ENCODE data around the gene DCX.
"Not testable (repeated sequence)": the region's sequence is repeated elsewhere in the genome, so short reads cannot be mapped to it uniquely, and the experiment has no call there.

DCX gene

GRCh38 chrX:111365770-111366325 lies 46.1 kb downstream of the DCX start:
- Histone ChIP-seq H3K4me3 (ENCODE audit: low read length) (no peak overlapping the region), H3K9me3 (replicated peaks; ENCODE audit: low read length) (no peaks in the 10 kb centered on the region), H3K4me2 (ENCODE audit: low read length) (no peak overlapping the region), H3K27me3 (ENCODE audit: control insufficient read depth, insufficient read depth, low read length) (peaks cover 31% of the 10 kb centered on the region), H3K9ac (ENCODE audit: low read depth, low read length) (no peak overlapping the region), H3K36me3 (ENCODE audit: insufficient read depth, low read length) (no peaks in the 10 kb centered on the region), H3K4me1 (ENCODE audit: control insufficient read depth, insufficient read depth, low read length) (no peaks in the 10 kb centered on the region)

- Histone ChIP-seq H3K9ac (ENCODE audit: low read depth, low read length) (no peak overlapping the region), H3K27me3 (ENCODE audit: control insufficient read depth, insufficient read depth, low read length) (peaks cover 29% of the 10 kb centered on the region), H3K4me2 (ENCODE audit: low read length) (no peak overlapping the region), H3K4me3 (ENCODE audit: low read length) (no peak overlapping the region), H3K36me3 (ENCODE audit: insufficient read depth, low read length) (no peaks in the 10 kb centered on the region), H3K4me1 (ENCODE audit: control insufficient read depth, insufficient read depth, low read length) (no peaks in the 10 kb centered on the region), H3K9me3 (replicated peaks; ENCODE audit: low read length) (no peaks in the 10 kb centered on the region)
Observed at GRCh38 chrX:111363741-111364140, 48.3 kb downstream of the DCX start.

GRCh38 chrX:111361751-111362150 lies 50.2 kb downstream of the DCX start:
- H3K4me3 ChIP-seq (ENCODE audit: low read length) = no peak overlapping the region
- no peaks in the 10 kb centered on the region for H3K9me3 ChIP-seq (replicated peaks; ENCODE audit: low read length)
- H3K4me2 ChIP-seq (ENCODE audit: low read length) = no peak overlapping the region
- H3K36me3 ChIP-seq (ENCODE audit: insufficient read depth, low read length) = no peaks in the 10 kb centered on the region
- no peak overlapping the region for H3K9ac ChIP-seq (ENCODE audit: low read depth, low read length)
- H3K4me1 ChIP-seq (ENCODE audit: control insufficient read depth, insufficient read depth, low read length) = no peaks in the 10 kb centered on the region
- peaks cover 31% of the 10 kb centered on the region for H3K27me3 ChIP-seq (ENCODE audit: control insufficient read depth, insufficient read depth, low read length)

- H3K36me3 ChIP-seq (ENCODE audit: insufficient read depth, low read length) = no peaks in the 10 kb centered on the region
- H3K27me3 ChIP-seq (ENCODE audit: control insufficient read depth, insufficient read depth, low read length) = peaks cover 26% of the 10 kb centered on the region
- H3K4me1 ChIP-seq (ENCODE audit: control insufficient read depth, insufficient read depth, low read length) = no peaks in the 10 kb centered on the region
- no peak overlapping the region for H3K9ac ChIP-seq (ENCODE audit: low read depth, low read length)
- no peak overlapping the region for H3K4me2 ChIP-seq (ENCODE audit: low read length)
- no peak overlapping the region for H3K4me3 ChIP-seq (ENCODE audit: low read length)
- H3K9me3 ChIP-seq (replicated peaks; ENCODE audit: low read length) = no peaks in the 10 kb centered on the region
Observed at GRCh38 chrX:111360839-111361238, 51.2 kb downstream of the DCX start.

- Histone ChIP-seq H3K36me3 (ENCODE audit: insufficient read depth, low read length) (no peaks in the 10 kb centered on the region), H3K4me2 (ENCODE audit: low read length) (no peak overlapping the region), H3K27me3 (ENCODE audit: control insufficient read depth, insufficient read depth, low read length) (peaks cover 5% of the 10 kb centered on the region), H3K9ac (ENCODE audit: low read depth, low read length) (no peak overlapping the region), H3K4me1 (ENCODE audit: control insufficient read depth, insufficient read depth, low read length) (no peaks in the 10 kb centered on the region), H3K9me3 (replicated peaks; ENCODE audit: low read length) (no peaks in the 10 kb centered on the region), H3K4me3 (ENCODE audit: low read length) (no peak overlapping the region)
Observed at GRCh38 chrX:111355523-111356115, 56.4 kb downstream of the DCX start.

GRCh38 chrX:111354496-111354895 lies 57.5 kb downstream of the DCX start:
- H3K36me3 ChIP-seq (ENCODE audit: insufficient read depth, low read length) = no peaks in the 10 kb centered on the region
- H3K4me3 ChIP-seq (ENCODE audit: low read length) = no peak overlapping the region
- H3K4me1 ChIP-seq (ENCODE audit: control insufficient read depth, insufficient read depth, low read length) = no peaks in the 10 kb centered on the region
- peaks cover 9% of the 10 kb centered on the region for H3K27me3 ChIP-seq (ENCODE audit: control insufficient read depth, insufficient read depth, low read length)
- H3K9me3 ChIP-seq (replicated peaks; ENCODE audit: low read length) = no peaks in the 10 kb centered on the region
- H3K9ac ChIP-seq (ENCODE audit: low read depth, low read length) = no peak overlapping the region
- H3K4me2 ChIP-seq (ENCODE audit: low read length) = no peak overlapping the region

- H3K4me2 ChIP-seq (ENCODE audit: low read length) = no peak overlapping the region
Observed at GRCh38 chrX:111353793-111354192, 58.2 kb downstream of the DCX start.

GRCh38 chrX:111352424-111352823 lies 59.6 kb downstream of the DCX start:
- no peak overlapping the region for H3K9ac ChIP-seq (ENCODE audit: low read depth, low read length)
- no peaks in the 10 kb centered on the region for H3K36me3 ChIP-seq (ENCODE audit: insufficient read depth, low read length)
- no peak overlapping the region for H3K4me3 ChIP-seq (ENCODE audit: low read length)
- H3K4me1 ChIP-seq (ENCODE audit: control insufficient read depth, insufficient read depth, low read length) = no peaks in the 10 kb centered on the region
- H3K9me3 ChIP-seq (replicated peaks; ENCODE audit: low read length) = no peaks in the 10 kb centered on the region
- peaks cover 10% of the 10 kb centered on the region for H3K27me3 ChIP-seq (ENCODE audit: control insufficient read depth, insufficient read depth, low read length)
- no peak overlapping the region for H3K4me2 ChIP-seq (ENCODE audit: low read length)

More at GRCh38 chrX:111353793-111354192, 58.2 kb downstream of the DCX start:
- H3K9ac ChIP-seq (ENCODE audit: low read depth, low read length) = no peak overlapping the region
- H3K4me1 ChIP-seq (ENCODE audit: control insufficient read depth, insufficient read depth, low read length) = no peaks in the 10 kb centered on the region
- H3K36me3 ChIP-seq (ENCODE audit: insufficient read depth, low read length) = no peaks in the 10 kb centered on the region
- H3K4me3 ChIP-seq (ENCODE audit: low read length) = no peak overlapping the region
- no peaks in the 10 kb centered on the region for H3K9me3 ChIP-seq (replicated peaks; ENCODE audit: low read length)
- H3K27me3 ChIP-seq (ENCODE audit: control insufficient read depth, insufficient read depth, low read length) = peaks cover 16% of the 10 kb centered on the region

GRCh38 chrX:111349934-111350333 lies 62.1 kb downstream of the DCX start:
- H3K4me2 ChIP-seq (ENCODE audit: low read length) = no peak overlapping the region
- no peaks in the 10 kb centered on the region for H3K36me3 ChIP-seq (ENCODE audit: insufficient read depth, low read length)
- H3K9me3 ChIP-seq (replicated peaks; ENCODE audit: low read length) = no peaks in the 10 kb centered on the region
- peaks cover 10% of the 10 kb centered on the region for H3K27me3 ChIP-seq (ENCODE audit: control insufficient read depth, insufficient read depth, low read length)
- no peaks in the 10 kb centered on the region for H3K4me1 ChIP-seq (ENCODE audit: control insufficient read depth, insufficient read depth, low read length)
- H3K4me3 ChIP-seq (ENCODE audit: low read length) = no peak overlapping the region
- no peak overlapping the region for H3K9ac ChIP-seq (ENCODE audit: low read depth, low read length)

- H3K4me3 ChIP-seq (ENCODE audit: low read length) = no peak overlapping the region
- no peak overlapping the region for H3K4me2 ChIP-seq (ENCODE audit: low read length)
- H3K4me1 ChIP-seq (ENCODE audit: control insufficient read depth, insufficient read depth, low read length) = no peaks in the 10 kb centered on the region
- no peak overlapping the region for H3K9ac ChIP-seq (ENCODE audit: low read depth, low read length)
- peaks cover 10% of the 10 kb centered on the region for H3K27me3 ChIP-seq (ENCODE audit: control insufficient read depth, insufficient read depth, low read length)
- no peaks in the 10 kb centered on the region for H3K36me3 ChIP-seq (ENCODE audit: insufficient read depth, low read length)
- H3K9me3 ChIP-seq (replicated peaks; ENCODE audit: low read length) = no peaks in the 10 kb centered on the region
Observed at GRCh38 chrX:111349101-111349500, 62.9 kb downstream of the DCX start.

- Histone ChIP-seq H3K9ac (ENCODE audit: low read depth, low read length) (no peak overlapping the region), H3K4me1 (ENCODE audit: control insufficient read depth, insufficient read depth, low read length) (no peaks in the 10 kb centered on the region), H3K36me3 (ENCODE audit: insufficient read depth, low read length) (no peaks in the 10 kb centered on the region), H3K4me3 (ENCODE audit: low read length) (no peak overlapping the region), H3K4me2 (ENCODE audit: low read length) (no peak overlapping the region), H3K9me3 (replicated peaks; ENCODE audit: low read length) (no peaks in the 10 kb centered on the region), H3K27me3 (ENCODE audit: control insufficient read depth, insufficient read depth, low read length) (peaks cover 10% of the 10 kb centered on the region)
Observed at GRCh38 chrX:111348429-111348828, 63.6 kb downstream of the DCX start.

- H3K27me3 ChIP-seq (ENCODE audit: control insufficient read depth, insufficient read depth, low read length) = peaks cover 10% of the 10 kb centered on the region
- H3K36me3 ChIP-seq (ENCODE audit: insufficient read depth, low read length); H3K4me1 ChIP-seq (ENCODE audit: control insufficient read depth, insufficient read depth, low read length); H3K9me3 ChIP-seq (replicated peaks; ENCODE audit: low read length); H3K4me3 ChIP-seq (ENCODE audit: low read length); H3K9ac ChIP-seq (ENCODE audit: low read depth, low read length); H3K4me2 ChIP-seq (ENCODE audit: low read length): not testable (repeated sequence)
Observed at GRCh38 chrX:111346150-111346549, 65.8 kb downstream of the DCX start.
